DND-41 (cell line): ENCODE results near the gene SLC44A1.

Experiments used
- CTCF ChIP-seq: IDR thresholded peaks from 2 replicates; pipeline ENCODE4 v1.5.1; 2012; ENCODE audit warnings: borderline replicate concordance, low read length, moderate library complexity, mild to moderate bottlenecking; ENCODE audit not compliant: poor library complexity, severe bottlenecking; ENCODE audit errors: extremely low read depth
- EZH2 ChIP-seq: IDR thresholded peaks from 3 replicates; pipeline ENCODE4 v1.6.1; 2012; ENCODE audit warnings: borderline replicate concordance, low read depth, mild to moderate bottlenecking, moderate library complexity, low read length, inconsistent platforms; ENCODE audit not compliant: severe bottlenecking

GRCh38 chr9:105198865-105199264, 45.6 kb upstream of the SLC44A1 start:
- no peak for TF ChIP-seq CTCF
- TF ChIP-seq EZH2, result no peak
